WERI-Rb-1 (cell line): ENCODE data around the gene MYOD1.

ENCODE experiments used
- DNase-seq: peaks from one replicate; pipeline ENCODE4 v3.0.0-alpha.2; 2020
- H3K27ac ChIP-seq: fragments of 250-450 bp; sonication (Bioruptor Pico); 2 replicates; pipeline ENCODE4 v1.5.1; 2020; ENCODE audit warnings: mild to moderate bottlenecking, moderate library complexity
- H3K27me3 ChIP-seq: fragments of 250-450 bp; sonication (Bioruptor Pico); 2 replicates; pipeline ENCODE4 v1.5.1; 2021; ENCODE audit warnings: mild to moderate bottlenecking, low read depth, moderate library complexity; ENCODE audit not compliant: insufficient read depth, severe bottlenecking
- H3K36me3 ChIP-seq: fragments of 250-450 bp; sonication (Bioruptor Pico); 2 replicates; pipeline ENCODE4 v1.5.1; 2020; ENCODE audit warnings: mild to moderate bottlenecking, moderate library complexity
- H3K4me3 ChIP-seq: 2 replicates; pipeline ENCODE4 v1.5.1; 2011; ENCODE audit warnings: low read depth, mild to moderate bottlenecking, control low read depth, low read length
- H3K9me3 ChIP-seq: fragments of 250-450 bp; sonication (Bioruptor Pico); 2 replicates; pipeline ENCODE4 v1.5.1; 2021; ENCODE audit warnings: mild to moderate bottlenecking, moderate library complexity; ENCODE audit not compliant: severe bottlenecking
- CTCF ChIP-seq: IDR thresholded peaks from 2 replicates; pipeline ENCODE4 v1.5.1; 2011; ENCODE audit warnings: low read depth, mild to moderate bottlenecking, control low read depth, inconsistent platforms, low read length

Gene MYOD1

GRCh38 chr11:17719028-17719937 is at the start of gene MYOD1:
Gene MYOD1 (plus strand): TSS chr11:17719571. CDS start chr11:17719783, 212 bp downstream.
- Histone ChIP-seq H3K4me3 (peak within 1 kb of the TSS; percentile 61), H3K36me3 (no peaks in the 10 kb centered on the region), H3K27ac (peak within 1 kb of the TSS; percentile 70), H3K27me3 (no peaks in the 10 kb centered on the region), H3K9me3 (no peaks in the 10 kb centered on the region)
- TF ChIP-seq CTCF = no peak
- no peak for DNase-seq

GRCh38 chr11:17672469-17672868 is 46.9 kb upstream of the MYOD1 start:
- no peaks in the 10 kb centered on the region for H3K36me3 ChIP-seq
- peaks cover 2% of the 10 kb centered on the region for H3K9me3 ChIP-seq
- no peak for DNase-seq
- no peak overlapping the region for H3K4me3 ChIP-seq
- no peak overlapping the region for H3K27ac ChIP-seq
- no peak for TF ChIP-seq CTCF
- no peaks in the 10 kb centered on the region for H3K27me3 ChIP-seq

- Histone ChIP-seq H3K27ac (no peak overlapping the region), H3K4me3 (no peak overlapping the region), H3K36me3 (no peaks in the 10 kb centered on the region), H3K27me3 (no peaks in the 10 kb centered on the region), H3K9me3 (peaks cover 4% of the 10 kb centered on the region)
- DNase-seq = no peak
- TF ChIP-seq CTCF = no peak
Measured at GRCh38 chr11:17673951-17674350, 45.4 kb upstream of the MYOD1 start.

- H3K27me3 ChIP-seq = no peaks in the 10 kb centered on the region
- TF ChIP-seq CTCF = no peak
Measured at GRCh38 chr11:17682848-17683247, 36.5 kb upstream of the MYOD1 start.

GRCh38 chr11:17683377-17684161 is 35.8 kb upstream of the MYOD1 start:
- H3K36me3 ChIP-seq = no peaks in the 10 kb centered on the region
- H3K27ac ChIP-seq = peak overlapping the region; percentile 68
- TF ChIP-seq CTCF = no peak
- no peaks in the 10 kb centered on the region for H3K9me3 ChIP-seq
- no peaks in the 10 kb centered on the region for H3K27me3 ChIP-seq
- peak; percentile 69 for DNase-seq
- no peak overlapping the region for H3K4me3 ChIP-seq

More at GRCh38 chr11:17682848-17683247, 36.5 kb upstream of the MYOD1 start:
- Histone ChIP-seq H3K4me3 (no peak overlapping the region), H3K36me3 (no peaks in the 10 kb centered on the region), H3K9me3 (peaks cover 2% of the 10 kb centered on the region), H3K27ac (peak overlapping the region; percentile 68)
- DNase-seq = no peak
